Subcutaneous abdominal adipose tissue (tissue), 5 donors: ENCODE results near the gene SSBP2.
"Not testable (repeated sequence)": the region's sequence is repeated elsewhere in the genome, so short reads cannot be mapped to it uniquely, and the experiment has no call there.

Experiments used
- H3K27ac ChIP-seq: one replicate; pipeline ENCODE4 v1.7.0; 2013; ENCODE audit warnings: low read depth, mild to moderate bottlenecking, inconsistent platforms, low read length, moderate library complexity
- H3K27me3 ChIP-seq, 5 donors: one replicate each; pipeline ENCODE4 v1.7.0; 2013; ENCODE audit warnings: low read length in 5 of 5, inconsistent platforms in 1 of 5; ENCODE audit not compliant: control insufficient read depth in 5 of 5, insufficient read depth in 4 of 5
- H3K36me3 ChIP-seq, 5 donors: one replicate each; pipeline ENCODE4 v1.7.0; 2013; ENCODE audit warnings: low read length in 5 of 5; ENCODE audit not compliant: control insufficient read depth in 5 of 5, insufficient read depth in 5 of 5
- H3K4me1 ChIP-seq, 5 donors: one replicate each; pipeline ENCODE4 v1.7.0; 2013; ENCODE audit warnings: low read length in 5 of 5, mild to moderate bottlenecking in 3 of 5, moderate library complexity in 1 of 5; ENCODE audit not compliant: control insufficient read depth in 5 of 5, insufficient read depth in 5 of 5
- H3K4me3 ChIP-seq, 5 donors: one replicate each; pipeline ENCODE4 v1.7.0; 2013; ENCODE audit warnings: low read length in 5 of 5, low read depth in 1 of 5
- H3K9ac ChIP-seq, 5 donors: one replicate each; pipeline ENCODE4 v1.7.0; 2013; ENCODE audit warnings: low read length in 5 of 5, mild to moderate bottlenecking in 4 of 5, moderate library complexity in 3 of 5
- H3K9me3 ChIP-seq, 5 donors: one replicate each; pipeline ENCODE4 v1.7.0; 2013; ENCODE audit warnings: low read length in 5 of 5; ENCODE audit not compliant: control insufficient read depth in 5 of 5
- donor health status: healthy.
- donor health status: healthy.
- donor health status: healthy.
- donor health status: healthy.
- donor health status: healthy.

Gene SSBP2

GRCh38 chr5:81605299-81605698 lies 145.6 kb downstream of the SSBP2 start:
- no peaks in the 10 kb centered on the region for H3K27me3 ChIP-seq
- peaks cover 0 to 10% (median 8%) of the 10 kb centered on the region in 5 donors for H3K36me3 ChIP-seq
- H3K4me1 ChIP-seq, result peaks cover 0 to 8% (median 4%) of the 10 kb centered on the region in 5 donors
- H3K4me3 ChIP-seq, result no peak overlapping the region
- H3K27ac ChIP-seq, result no peak overlapping the region
- H3K9ac ChIP-seq, result no peak overlapping the region
- H3K9me3 ChIP-seq, result peaks cover 0 to 4% (median 0%) of the 10 kb centered on the region in 5 donors

- Histone ChIP-seq H3K9me3 (no peaks in the 10 kb centered on the region), H3K9ac (no peak overlapping the region)
Observed at GRCh38 chr5:81604193-81604592, 146.7 kb downstream of the SSBP2 start.

GRCh38 chr5:81601919-81602318 lies 149.0 kb downstream of the SSBP2 start:
- no peak overlapping the region for H3K27ac ChIP-seq
- no peak overlapping the region for H3K4me3 ChIP-seq
- no peaks in the 10 kb centered on the region for H3K27me3 ChIP-seq
- no peak overlapping the region for H3K9ac ChIP-seq
- H3K36me3 ChIP-seq, result peaks cover 0 to 27% (median 5%) of the 10 kb centered on the region in 5 donors
- peaks cover 0 to 5% (median 2%) of the 10 kb centered on the region in 5 donors for H3K9me3 ChIP-seq
- H3K4me1 ChIP-seq, result peaks cover 0 to 4% (median 0%) of the 10 kb centered on the region in 5 donors

More at GRCh38 chr5:81604193-81604592, 146.7 kb downstream of the SSBP2 start:
- Histone ChIP-seq H3K27me3 (no peaks in the 10 kb centered on the region), H3K4me1 (peaks cover 0 to 8% (median 4%) of the 10 kb centered on the region in 5 donors), H3K27ac (no peak overlapping the region), H3K4me3 (no peak overlapping the region), H3K36me3 (peaks cover 0 to 16% (median 5%) of the 10 kb centered on the region in 5 donors)

DNA sequence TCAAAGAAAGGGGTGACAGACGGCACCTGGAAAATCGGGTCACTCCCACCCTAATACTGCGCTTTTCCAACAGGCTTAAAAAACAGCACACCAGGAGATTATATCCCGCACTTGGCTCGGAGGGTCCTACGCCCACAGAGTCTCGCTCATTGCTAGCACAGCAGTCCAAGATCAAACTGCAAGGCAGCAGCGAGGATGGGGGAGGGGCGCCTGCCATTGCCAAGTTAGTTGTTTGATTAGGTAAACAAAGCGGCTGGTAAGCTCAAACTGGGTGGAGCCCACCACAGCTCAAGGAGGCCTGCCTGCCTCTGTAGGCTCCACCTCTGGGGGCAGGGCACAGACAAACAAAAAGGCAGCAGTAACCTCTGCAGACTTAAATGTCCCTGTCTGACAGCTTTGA lies 158.8 kb downstream of the SSBP2 start:
- H3K36me3 ChIP-seq, H3K27me3 ChIP-seq, H3K27ac ChIP-seq, H3K9ac ChIP-seq, H3K4me1 ChIP-seq, H3K9me3 ChIP-seq, H3K4me3 ChIP-seq: not testable (repeated sequence)

DNA sequence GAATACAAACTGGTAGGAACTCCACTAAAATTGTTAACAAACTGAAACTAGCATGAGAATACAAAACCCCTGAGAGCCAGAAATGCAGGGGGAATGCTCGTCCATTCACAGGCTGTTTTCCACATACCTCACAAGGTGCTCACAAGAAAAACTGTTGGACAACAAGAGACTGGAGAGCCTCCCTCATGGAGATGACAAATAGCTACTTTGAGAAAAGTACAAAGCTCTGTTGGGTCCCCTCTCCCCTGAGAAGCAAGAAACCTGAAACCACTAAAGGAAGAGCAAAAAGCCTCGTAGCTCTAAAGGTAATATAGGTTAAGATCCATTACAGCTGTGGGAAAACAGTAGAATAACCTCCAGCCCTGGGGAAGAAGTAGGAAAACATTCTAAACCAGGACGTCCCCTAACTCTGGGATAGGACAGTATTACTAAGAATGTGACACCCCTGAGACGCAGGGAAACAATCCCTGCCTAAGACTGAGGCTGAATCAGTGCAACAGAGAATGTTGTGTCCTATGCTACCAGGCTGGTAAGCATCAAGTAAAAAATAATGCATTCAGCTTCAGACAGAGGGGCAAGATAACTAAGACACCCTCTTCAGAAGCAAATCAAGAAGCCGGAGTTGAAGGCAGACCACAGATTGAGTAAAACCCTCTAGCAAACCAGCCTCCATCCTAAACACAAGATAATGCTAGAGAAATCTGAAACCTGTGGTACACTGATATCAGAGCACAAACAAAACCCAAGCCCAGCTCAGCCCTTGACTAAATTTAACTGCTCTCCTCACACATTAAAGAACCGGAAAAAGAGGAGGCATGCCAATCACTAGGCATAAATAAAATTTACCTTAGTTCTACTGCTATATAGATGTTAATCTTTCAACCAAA lies 160.2 kb downstream of the SSBP2 start:
- H3K27me3 ChIP-seq, result no peaks in the 10 kb centered on the region
- H3K9ac ChIP-seq, result no peak overlapping the region
- H3K36me3 ChIP-seq, result no peaks in the 10 kb centered on the region
- no peaks in the 10 kb centered on the region for H3K9me3 ChIP-seq
- no peaks in the 10 kb centered on the region for H3K4me1 ChIP-seq
- no peak overlapping the region for H3K27ac ChIP-seq
- H3K4me3 ChIP-seq, result no peak overlapping the region

DNA sequence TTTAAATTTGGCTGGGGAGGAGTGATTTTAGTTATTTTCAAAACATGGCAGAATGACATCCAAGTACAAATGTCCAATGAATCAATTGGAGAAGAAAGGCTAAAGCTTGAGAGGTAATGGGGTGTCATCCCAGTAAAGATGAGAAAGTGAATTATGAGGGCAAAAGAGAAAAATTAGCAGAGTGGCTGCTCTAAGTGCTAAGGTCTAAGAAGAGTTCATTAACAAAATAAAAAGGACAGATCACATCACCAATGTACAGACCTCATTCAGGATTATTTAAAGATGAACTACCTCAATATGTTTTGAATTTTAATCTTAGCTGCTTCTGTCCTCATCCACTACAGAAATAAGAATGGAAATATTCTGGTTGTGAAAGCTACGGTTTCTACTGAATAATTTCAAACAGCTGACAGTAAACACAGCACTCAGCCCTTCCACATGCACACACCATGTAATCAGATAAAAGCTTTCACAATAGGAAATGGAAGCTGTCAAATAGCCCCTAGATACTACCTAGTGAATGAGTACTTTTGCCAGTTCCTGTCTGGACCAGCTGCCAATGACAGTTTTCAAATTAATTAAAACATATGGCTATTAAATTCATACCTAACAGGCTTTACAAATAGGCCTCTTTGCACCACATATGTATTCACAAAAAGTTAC lies 171.5 kb downstream of the SSBP2 start:
- Histone ChIP-seq H3K27ac (no peak overlapping the region), H3K4me3 (no peak overlapping the region), H3K9ac (no peak overlapping the region), H3K27me3 (no peaks in the 10 kb centered on the region), H3K9me3 (peaks cover 0 to 2% (median 0%) of the 10 kb centered on the region in 5 donors), H3K36me3 (no peaks in the 10 kb centered on the region), H3K4me1 (peaks cover 0 to 14% (median 0%) of the 10 kb centered on the region in 5 donors)

- H3K9ac ChIP-seq, result no peak overlapping the region
- H3K4me3 ChIP-seq, result no peak overlapping the region
- H3K9me3 ChIP-seq, result peaks cover 0 to 2% (median 0%) of the 10 kb centered on the region in 5 donors
- no peaks in the 10 kb centered on the region for H3K27me3 ChIP-seq
- H3K4me1 ChIP-seq, result peaks cover 0 to 12% (median 0%) of the 10 kb centered on the region in 5 donors
- no peak overlapping the region for H3K27ac ChIP-seq
- H3K36me3 ChIP-seq, result peaks cover 0 to 2% (median 0%) of the 10 kb centered on the region in 5 donors
Observed at GRCh38 chr5:81577091-81577490, 173.8 kb downstream of the SSBP2 start.

DNA sequence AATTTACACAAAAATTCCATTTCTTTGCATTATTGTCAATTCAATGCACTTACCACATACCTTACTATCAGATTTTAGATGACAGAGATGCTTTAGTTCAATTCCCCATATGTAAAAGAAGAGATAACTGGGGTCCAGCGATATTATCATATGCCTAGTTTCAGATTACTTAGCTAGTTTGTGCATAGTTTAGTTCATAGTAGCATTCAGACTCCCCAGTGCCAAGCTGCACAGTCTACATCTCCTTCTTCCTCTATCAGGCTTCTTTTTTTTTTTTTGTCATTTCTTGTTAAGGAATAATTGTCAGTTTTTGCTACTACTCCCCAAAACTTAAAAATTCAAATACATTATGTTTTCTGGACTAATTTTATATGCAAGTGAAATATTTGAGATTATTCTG lies 175.0 kb downstream of the SSBP2 start:
- no peak overlapping the region for H3K4me3 ChIP-seq
- no peak overlapping the region for H3K27ac ChIP-seq
- no peak overlapping the region for H3K9ac ChIP-seq
- peaks cover 0 to 2% (median 0%) of the 10 kb centered on the region in 5 donors for H3K9me3 ChIP-seq
- peaks cover 0 to 12% (median 3%) of the 10 kb centered on the region in 5 donors for H3K4me1 ChIP-seq
- peaks cover 0 to 2% (median 0%) of the 10 kb centered on the region in 5 donors for H3K36me3 ChIP-seq
- no peaks in the 10 kb centered on the region for H3K27me3 ChIP-seq

- H3K9ac ChIP-seq, result no peak overlapping the region
- peaks cover 0 to 3% (median 0%) of the 10 kb centered on the region in 5 donors for H3K4me1 ChIP-seq
- peaks cover 0 to 2% (median 0%) of the 10 kb centered on the region in 5 donors for H3K36me3 ChIP-seq
- H3K4me3 ChIP-seq, result no peak overlapping the region
- H3K27me3 ChIP-seq, result no peaks in the 10 kb centered on the region
- H3K9me3 ChIP-seq, result peaks cover 0 to 3% (median 0%) of the 10 kb centered on the region in 5 donors
- no peak overlapping the region for H3K27ac ChIP-seq
Observed at GRCh38 chr5:81572201-81572600, 178.7 kb downstream of the SSBP2 start.

DNA sequence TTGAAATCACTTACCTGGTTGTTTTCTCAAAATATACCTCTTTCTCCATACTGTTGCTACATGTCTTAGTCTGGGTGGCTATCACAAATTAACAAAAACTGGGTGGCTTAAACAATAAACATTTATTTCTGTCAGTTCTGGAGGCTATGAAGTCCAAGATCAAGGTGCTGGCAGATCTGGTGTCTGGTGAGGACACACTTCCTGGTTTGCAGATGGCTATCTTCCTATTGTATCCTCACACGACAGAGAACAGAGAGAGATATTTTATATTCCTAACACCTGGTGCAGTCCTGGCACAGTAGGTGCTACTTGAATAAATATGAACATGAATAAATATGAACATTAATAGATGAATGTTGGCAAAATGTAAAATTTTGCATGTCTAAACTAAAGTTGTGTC lies 192.7 kb downstream of the SSBP2 start:
- no peak overlapping the region for H3K9ac ChIP-seq
- H3K27ac ChIP-seq, result no peak overlapping the region
- H3K27me3 ChIP-seq, result no peaks in the 10 kb centered on the region
- peaks cover 0 to 10% (median 0%) of the 10 kb centered on the region in 5 donors for H3K4me1 ChIP-seq
- H3K4me3 ChIP-seq, result no peak overlapping the region
- no peaks in the 10 kb centered on the region for H3K9me3 ChIP-seq
- peaks cover 0 to 4% (median 0%) of the 10 kb centered on the region in 5 donors for H3K36me3 ChIP-seq
